GM23338 (cell line): ENCODE measurements around the gene G6PC3. TPM values are rescaled to one million over a fixed set of nuclear protein-coding genes. Genes with fewer than 3 reads are reported as not detected.

Source experiments
- ATAC-seq: fragments of 200-7000 bp; cut with Tn5 transposase; 3 replicates; pipeline ENCODE4 v1.9.1; 2020
- DNase-seq: peaks from one replicate; pipeline ENCODE4 v3.0.0-alpha.2; 2015; ENCODE audit warnings: low spot score
- H2AFZ ChIP-seq: fragments of 200-600 bp; sonication (generic); 2 replicates; pipeline ENCODE4 v1.8.0; 2016; ENCODE audit warnings: antibody characterized with exemption, mild to moderate bottlenecking, moderate library complexity
- H3F3A ChIP-seq: fragments of 200-600 bp; sonication (generic); replicated peaks from 2 replicates; pipeline ENCODE4 v1.8.0; 2017; ENCODE audit warnings: antibody characterized with exemption, mixed run types, low read depth
- H3K27ac ChIP-seq: fragments of 200-600 bp; sonication (generic); 2 replicates; pipeline ENCODE4 v1.6.1; 2016; ENCODE audit warnings: low read depth
- H3K27me3 ChIP-seq: fragments of 200-600 bp; sonication (generic); 2 replicates; pipeline ENCODE4 v1.8.0; 2016; ENCODE audit warnings: mild to moderate bottlenecking, mixed run types, moderate library complexity; ENCODE audit not compliant: insufficient read depth
- H3K36me3 ChIP-seq: fragments of 200-600 bp; sonication (generic); 2 replicates; pipeline ENCODE4 v1.8.0; 2016; ENCODE audit warnings: mild to moderate bottlenecking; ENCODE audit not compliant: insufficient read depth
- H3K4me1 ChIP-seq: fragments of 200-600 bp; sonication (generic); 2 replicates; pipeline ENCODE4 v1.8.0; 2016; ENCODE audit warnings: mild to moderate bottlenecking, moderate library complexity; ENCODE audit not compliant: insufficient read depth
- H3K4me2 ChIP-seq: fragments of 200-600 bp; sonication (generic); 2 replicates; pipeline ENCODE4 v1.7.1; 2017; ENCODE audit warnings: mixed run types
- H3K4me3 ChIP-seq: fragments of 200-600 bp; sonication (generic); 2 replicates; pipeline ENCODE4 v1.6.1; 2016; ENCODE audit warnings: mixed run types
- H3K79me2 ChIP-seq: fragments of 200-600 bp; sonication (generic); replicated peaks from 2 replicates; pipeline ENCODE4 v1.8.0; 2017; ENCODE audit warnings: mild to moderate bottlenecking; ENCODE audit not compliant: insufficient read depth
- H3K9me2 ChIP-seq: fragments of 200-600 bp; sonication (generic); 2 replicates; pipeline ENCODE4 v1.8.0; 2017; ENCODE audit not compliant: insufficient read depth
- H4K20me1 ChIP-seq: fragments of 200-600 bp; sonication (generic); replicated peaks from 2 replicates; pipeline ENCODE4 v1.8.0; 2017; ENCODE audit warnings: mild to moderate bottlenecking; ENCODE audit not compliant: insufficient read depth
- H3K27ac Mint-ChIP-seq: 2 replicates; pipeline ENCODE4 v1.8.0; 2020; ENCODE audit warnings: inconsistent platforms, mild to moderate bottlenecking, moderate library complexity, mixed read lengths
- H3K27me3 Mint-ChIP-seq: 3 replicates; pipeline ENCODE4 v1.8.0; 2022; ENCODE audit warnings: low read depth, mild to moderate bottlenecking, moderate library complexity, mixed read lengths, inconsistent platforms; ENCODE audit not compliant: insufficient read depth, poor library complexity
- H3K36me3 Mint-ChIP-seq: 3 replicates; pipeline ENCODE4 v1.8.0; 2021; ENCODE audit warnings: low read depth, mild to moderate bottlenecking, inconsistent platforms, moderate library complexity, mixed read lengths
- H3K4me1 Mint-ChIP-seq: 3 replicates; pipeline ENCODE4 v1.8.0; 2020; ENCODE audit warnings: mild to moderate bottlenecking, inconsistent platforms, mixed read lengths
- H3K4me3 Mint-ChIP-seq: 3 replicates; pipeline ENCODE4 v1.8.0; 2021; ENCODE audit warnings: moderate library complexity, mild to moderate bottlenecking, inconsistent platforms, mixed read lengths
- H3K9me3 Mint-ChIP-seq: 3 replicates; pipeline ENCODE4 v1.8.0; 2020; ENCODE audit warnings: moderate library complexity, mild to moderate bottlenecking, inconsistent platforms, mixed read lengths
- CREB1 ChIP-seq: fragments of 250-450 bp; sonication (Bioruptor Pico); IDR thresholded peaks from 2 replicates; pipeline ENCODE4 v1.5.0; 2020; ENCODE audit warnings: low read depth, mild to moderate bottlenecking, moderate library complexity
- CTCF ChIP-seq, 2 experiments: fragments of 200-600 bp in 1 of 2; sonication (generic) in 1 of 2; conservative IDR thresholded peaks; 2 replicates each; pipeline versions ENCODE4 v1.5.1 to v1.6.1; 2016 to 2017; ENCODE audit warnings: antibody characterized with exemption in 2 of 2, low read depth in 2 of 2, mild to moderate bottlenecking in 2 of 2, moderate library complexity in 1 of 2
- ETS1 ChIP-seq: IDR thresholded peaks from 2 replicates; pipeline ENCODE4 v1.6.1; 2016; ENCODE audit warnings: antibody characterized with exemption
- EZH2 ChIP-seq: fragments of 200-600 bp; sonication (generic); IDR thresholded peaks from one replicate; pipeline ENCODE4 v1.8.0; 2017; ENCODE audit warnings: antibody characterized with exemption, mild to moderate bottlenecking, low read depth; ENCODE audit not compliant: unreplicated experiment
- EZH2phosphoT487 ChIP-seq: fragments of 200-600 bp; sonication (generic); IDR thresholded peaks from one replicate; pipeline ENCODE4 v1.8.1; 2018; ENCODE audit warnings: antibody characterized with exemption; ENCODE audit not compliant: unreplicated experiment
- JUNB ChIP-seq: IDR thresholded peaks from one replicate; pipeline ENCODE4 v1.6.1; 2016; ENCODE audit warnings: antibody characterized with exemption; ENCODE audit not compliant: unreplicated experiment
- NANOG ChIP-seq: IDR thresholded peaks from 2 replicates; pipeline ENCODE4 v1.6.1; 2016; ENCODE audit warnings: antibody characterized with exemption, borderline replicate concordance
- POLR2AphosphoS5 ChIP-seq: IDR thresholded peaks from 2 replicates; pipeline ENCODE4 v1.6.1; 2016; ENCODE audit warnings: antibody characterized with exemption, low read depth
- REST ChIP-seq: IDR thresholded peaks from one replicate; pipeline ENCODE4 v1.6.1; 2018; ENCODE audit warnings: antibody characterized with exemption; ENCODE audit not compliant: unreplicated experiment
- STAT1 ChIP-seq: IDR thresholded peaks from one replicate; pipeline ENCODE4 v1.6.1; 2016; ENCODE audit warnings: antibody characterized with exemption; ENCODE audit not compliant: unreplicated experiment
- ZNF114 ChIP-seq: fragments of 250-450 bp; sonication (Bioruptor Pico); IDR thresholded peaks from 2 replicates; pipeline ENCODE4 v1.5.0; 2020; ENCODE audit warnings: mild to moderate bottlenecking, moderate library complexity
- ZNF331 ChIP-seq: fragments of 250-450 bp; sonication (Bioruptor Pico); IDR thresholded peaks from 2 replicates; pipeline ENCODE4 v1.5.0; 2020; ENCODE audit warnings: low read depth, mild to moderate bottlenecking, moderate library complexity
- ZNF462 ChIP-seq: fragments of 250-450 bp; sonication (Bioruptor Pico); IDR thresholded peaks from 2 replicates; pipeline ENCODE4 v1.5.0; 2020; ENCODE audit warnings: mild to moderate bottlenecking, moderate library complexity
- polyA plus RNA-seq: library from polyadenylated mRNA; unstranded; fragments of >200 nt; fragmentation: Nextera tagmentation; extraction: Ambion mirVana; gene quantifications from 2 replicates; pipeline ENCODE4 v1.2.1, GENCODE V29; 2016
- total RNA-seq: library from RNA; depleted of rRNA; stranded (reverse); fragments of >200 nt; shearing (Covaris generic); gene quantifications from 2 replicates; pipeline ENCODE4 v1.2.3, GENCODE V29; 2014

Gene G6PC3
- total and polyA plus RNA-seq, 2 experiments from 2014 or later: 112 to 143 TPM

GRCh38 chr17:44074911-44075285, 4.4 kb downstream of the G6PC3 start:
- Histone ChIP-seq H3K4me1 (peaks cover 12% of the 10 kb centered on the region; the same call in 1 of the 2 replicates), H4K20me1 (no peaks in the 10 kb centered on the region; the same call in 1 of the 2 replicates), H2AFZ (no peak overlapping the region), H3K4me2 (no peak overlapping the region), H3F3A (peaks cover 3% of the 10 kb centered on the region; the same call in 1 of the 2 replicates), H3K36me3 (peaks cover 9% of the 10 kb centered on the region; the same call in 1 of the 2 replicates), H3K9me2 (no peaks in the 10 kb centered on the region), H3K27me3 (no peaks in the 10 kb centered on the region), H3K27ac (no peak overlapping the region), H3K4me3 (no peak overlapping the region), H3K79me2 (peaks cover 24% of the 10 kb centered on the region)
- Mint-ChIP-seq H3K9me3 (no peaks in the 10 kb centered on the region; the same call in 1 of the 3 replicates), H3K36me3 (peaks cover 62% of the 10 kb centered on the region), H3K4me3 (no peak overlapping the region; the same call in 2 of the 3 replicates), H3K4me1 (peaks cover 22% of the 10 kb centered on the region), H3K27ac (no peak overlapping the region), H3K27me3 (peaks cover 9% of the 10 kb centered on the region)
- no peak for DNase-seq
- no peak for ATAC-seq
- TF ChIP-seq CREB1: no peak
- no peak for TF ChIP-seq CTCF (conservative IDR thresholded peaks at IDR 0.05; ENCODE audit: low read depth in 2 of 2)
- no peak for TF ChIP-seq EZH2phosphoT487
- no peak for TF ChIP-seq REST
- TF ChIP-seq JUNB: no peak
- no peak for TF ChIP-seq ZNF114 (CRISPR knock-in tag)
- no peak for TF ChIP-seq ZNF462 (CRISPR knock-in tag)
- TF ChIP-seq NANOG: no peak
- TF ChIP-seq STAT1: no peak
- TF ChIP-seq ZNF331 (CRISPR knock-in tag): no peak
- TF ChIP-seq ETS1: no peak
- no peak for TF ChIP-seq POLR2AphosphoS5
- no peak for TF ChIP-seq EZH2
